Measurements from ENCODE around the gene EPHA3.

EPHA3 gene

DNA sequence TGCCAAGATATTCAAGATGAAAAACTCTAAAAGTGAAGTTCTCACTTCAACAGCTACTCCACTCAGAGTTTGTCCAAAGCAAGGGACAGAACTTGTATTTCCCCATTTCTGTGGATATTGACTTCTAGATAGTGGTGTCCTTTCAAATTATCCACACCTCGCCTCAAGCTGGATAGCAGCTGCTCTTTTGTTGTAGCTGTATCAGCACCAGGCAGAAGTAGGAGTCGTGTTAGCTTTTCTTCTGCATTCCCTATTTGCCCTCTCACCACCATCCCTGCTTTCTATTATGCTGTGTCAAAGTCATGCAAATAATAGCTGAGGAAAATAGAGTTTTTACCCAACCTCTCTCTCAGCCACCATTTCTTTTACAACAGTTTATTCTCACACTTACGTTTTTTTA is 303.8 kb downstream of the EPHA3 start:
- TF ChIP-seq, protein P1, sequence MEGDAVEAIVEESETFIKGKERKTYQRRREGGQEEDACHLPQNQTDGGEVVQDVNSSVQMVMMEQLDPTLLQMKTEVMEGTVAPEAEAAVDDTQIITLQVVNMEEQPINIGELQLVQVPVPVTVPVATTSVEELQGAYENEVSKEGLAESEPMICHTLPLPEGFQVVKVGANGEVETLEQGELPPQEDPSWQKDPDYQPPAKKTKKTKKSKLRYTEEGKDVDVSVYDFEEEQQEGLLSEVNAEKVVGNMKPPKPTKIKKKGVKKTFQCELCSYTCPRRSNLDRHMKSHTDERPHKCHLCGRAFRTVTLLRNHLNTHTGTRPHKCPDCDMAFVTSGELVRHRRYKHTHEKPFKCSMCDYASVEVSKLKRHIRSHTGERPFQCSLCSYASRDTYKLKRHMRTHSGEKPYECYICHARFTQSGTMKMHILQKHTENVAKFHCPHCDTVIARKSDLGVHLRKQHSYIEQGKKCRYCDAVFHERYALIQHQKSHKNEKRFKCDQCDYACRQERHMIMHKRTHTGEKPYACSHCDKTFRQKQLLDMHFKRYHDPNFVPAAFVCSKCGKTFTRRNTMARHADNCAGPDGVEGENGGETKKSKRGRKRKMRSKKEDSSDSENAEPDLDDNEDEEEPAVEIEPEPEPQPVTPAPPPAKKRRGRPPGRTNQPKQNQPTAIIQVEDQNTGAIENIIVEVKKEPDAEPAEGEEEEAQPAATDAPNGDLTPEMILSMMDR (IDR thresholded peaks at IDR 0.05), result no peak
- Mint-ChIP-seq H3K4me3 (no peak overlapping the region), H3K9me3 (no peaks in the 10 kb centered on the region), H3K4me1 (peaks cover 51% of the 10 kb centered on the region), H3K27me3 (ENCODE audit: low read depth, poor library complexity) (no peaks in the 10 kb centered on the region), H3K27ac (no peak overlapping the region), H3K36me3 (ENCODE audit: low read depth) (no peaks in the 10 kb centered on the region)
- no peak for DNase-seq

DNA sequence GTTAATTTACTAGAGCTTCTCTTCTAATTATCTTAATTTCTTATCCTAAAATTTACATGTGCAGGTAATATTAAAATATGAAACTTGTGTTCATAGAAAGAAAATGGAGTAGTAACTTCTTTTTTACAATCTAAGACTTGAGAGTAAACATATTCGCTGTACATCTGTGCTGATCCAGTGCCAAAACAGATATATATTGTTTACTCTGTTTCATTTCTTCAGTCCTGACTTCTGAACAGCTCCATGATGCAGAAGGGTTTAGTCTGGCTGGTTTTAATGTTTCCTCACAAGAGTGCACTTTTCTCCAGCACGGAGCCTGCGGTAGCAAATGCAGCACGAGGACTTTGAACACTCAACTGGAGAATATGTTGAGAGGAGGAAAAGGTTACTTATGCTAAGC is 306.8 kb downstream of the EPHA3 start:
- Mint-ChIP-seq H3K27ac (peak overlapping the region; percentile 36), H3K27me3 (ENCODE audit: low read depth, poor library complexity) (no peaks in the 10 kb centered on the region), H3K36me3 (ENCODE audit: low read depth) (no peaks in the 10 kb centered on the region), H3K4me3 (no peak overlapping the region), H3K4me1 (peaks cover 20% of the 10 kb centered on the region), H3K9me3 (no peaks in the 10 kb centered on the region)
- TF ChIP-seq, protein P1 (IDR thresholded peaks at IDR 0.05), result no peak
- no peak for DNase-seq

DNA sequence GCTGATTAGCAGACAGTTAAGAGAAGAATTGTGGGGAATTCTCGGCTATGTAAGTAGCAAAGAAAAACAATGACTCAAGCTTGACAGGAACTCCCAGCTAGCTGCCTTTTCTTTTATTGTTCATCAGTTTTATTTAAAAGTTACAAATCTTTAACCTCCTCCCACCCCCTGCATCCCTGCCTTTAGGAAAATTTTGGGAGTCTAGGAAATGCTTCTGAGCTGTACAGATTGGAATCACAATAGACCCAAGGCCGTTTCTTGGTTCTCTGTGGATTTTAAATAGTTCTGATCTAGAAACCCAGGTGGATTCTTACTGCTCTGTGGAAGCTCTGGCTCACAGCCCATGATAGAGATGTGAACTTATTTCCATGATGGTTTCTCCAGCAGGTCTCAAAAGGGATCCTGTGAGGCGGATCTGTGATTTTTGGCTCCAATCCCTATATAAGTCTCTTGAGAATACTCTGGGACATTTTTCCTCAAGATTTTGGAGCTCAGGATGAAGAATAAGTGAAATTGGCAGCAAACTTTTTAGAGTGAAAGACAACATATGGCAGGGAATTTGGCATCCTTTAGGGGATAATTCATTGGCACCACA is 312.3 kb downstream of the EPHA3 start:
- TF ChIP-seq, protein P1 (IDR thresholded peaks at IDR 0.05), result no peak
- no peaks in the 10 kb centered on the region for H3K36me3 Mint-ChIP-seq (ENCODE audit: low read depth)
- no peak overlapping the region for H3K27ac Mint-ChIP-seq
- no peak overlapping the region for H3K4me3 Mint-ChIP-seq
- DNase-seq, result no peak
- H3K9me3 Mint-ChIP-seq, result no peaks in the 10 kb centered on the region
- no peaks in the 10 kb centered on the region for H3K27me3 Mint-ChIP-seq (ENCODE audit: low read depth, poor library complexity)
- H3K4me1 Mint-ChIP-seq, result no peaks in the 10 kb centered on the region

DNA sequence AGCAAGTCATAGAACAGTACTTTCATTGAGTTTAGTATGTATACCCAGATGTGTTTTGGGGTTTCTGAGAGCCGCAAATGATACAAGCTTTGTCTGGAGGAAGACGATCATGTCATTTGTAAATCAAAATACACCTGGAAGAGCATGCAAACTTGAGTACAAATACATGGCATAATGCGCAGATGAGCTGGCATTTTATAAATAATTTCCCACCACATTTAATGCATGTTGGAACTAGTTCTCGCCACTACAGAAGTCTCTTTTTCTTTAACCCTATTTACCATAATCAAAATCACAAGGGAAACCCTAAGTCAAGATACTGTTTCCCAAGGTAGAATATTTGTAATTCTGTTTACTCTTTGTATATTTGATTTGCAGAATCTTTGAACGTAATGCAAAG is 318.6 kb downstream of the EPHA3 start:
- TF ChIP-seq, protein P1 (IDR thresholded peaks at IDR 0.05), result no peak
- no peak overlapping the region for H3K27ac Mint-ChIP-seq
- H3K4me1 Mint-ChIP-seq, result no peaks in the 10 kb centered on the region
- no peak overlapping the region for H3K4me3 Mint-ChIP-seq
- no peaks in the 10 kb centered on the region for H3K27me3 Mint-ChIP-seq (ENCODE audit: low read depth, poor library complexity)
- DNase-seq, result no peak
- no peaks in the 10 kb centered on the region for H3K36me3 Mint-ChIP-seq (ENCODE audit: low read depth)
- H3K9me3 Mint-ChIP-seq, result no peaks in the 10 kb centered on the region

DNA sequence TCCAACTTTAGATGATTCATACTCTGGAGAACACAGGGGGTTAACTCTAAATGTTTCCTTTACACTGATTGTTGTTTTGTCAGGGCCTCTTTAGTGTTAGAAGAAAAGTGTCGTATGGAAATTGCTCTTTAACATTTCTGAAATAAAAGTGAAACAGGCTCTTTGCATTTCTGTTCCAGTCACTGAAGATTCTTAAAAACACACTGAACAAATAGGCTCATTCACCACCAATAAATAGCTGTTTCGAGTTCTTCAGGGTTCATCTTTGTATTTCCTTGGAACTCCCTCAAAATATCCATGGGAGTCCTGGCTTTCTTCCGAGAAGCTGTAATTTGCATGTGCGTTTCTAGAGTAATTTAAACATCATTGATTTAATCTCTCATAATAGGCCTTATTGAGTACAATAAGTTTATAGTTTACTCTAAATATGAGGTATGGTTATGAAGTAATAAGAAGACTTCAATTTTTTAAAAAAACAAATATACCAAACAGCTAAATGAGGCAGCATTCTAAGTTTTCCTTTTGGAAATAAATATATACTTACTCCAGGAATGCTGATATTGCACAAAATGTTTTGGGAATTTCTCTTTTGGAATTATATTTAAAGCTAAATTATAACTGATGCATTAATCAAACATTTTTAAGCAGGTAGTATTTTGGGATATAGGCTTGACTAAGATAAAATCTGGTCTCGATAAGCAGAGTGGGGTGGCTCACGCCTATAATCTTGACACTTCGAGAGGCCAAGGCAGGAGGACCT is 327.4 kb downstream of the EPHA3 start:
- H3K4me3 Mint-ChIP-seq, result no peak overlapping the region
- peaks cover 5% of the 10 kb centered on the region for H3K4me1 Mint-ChIP-seq
- DNase-seq, result no peak
- TF ChIP-seq, protein P1 (IDR thresholded peaks at IDR 0.05), result no peak
- H3K27ac Mint-ChIP-seq, result no peak overlapping the region
- H3K27me3 Mint-ChIP-seq (ENCODE audit: low read depth, poor library complexity), result no peaks in the 10 kb centered on the region
- no peaks in the 10 kb centered on the region for H3K9me3 Mint-ChIP-seq
- H3K36me3 Mint-ChIP-seq (ENCODE audit: low read depth), result no peaks in the 10 kb centered on the region

DNA sequence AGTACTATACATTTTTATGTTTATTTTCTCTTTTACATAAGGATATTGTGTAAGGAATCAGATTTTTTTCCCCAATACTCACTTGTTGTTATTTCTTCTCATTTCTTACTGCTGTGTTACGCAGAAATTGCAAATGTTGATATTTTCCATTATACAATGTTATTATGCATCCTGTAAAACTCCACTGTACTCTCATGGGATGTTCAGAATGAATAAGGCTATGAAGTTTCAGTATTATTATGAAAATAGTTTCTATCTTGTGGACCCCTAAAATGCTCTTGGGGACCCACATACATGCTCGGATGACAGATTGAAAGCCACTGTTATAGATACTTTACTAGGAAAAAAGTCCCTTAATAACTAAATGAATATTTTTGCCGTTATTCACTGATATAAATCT is 329.4 kb downstream of the EPHA3 start:
- DNase-seq, result no peak
- peaks cover 5% of the 10 kb centered on the region for H3K4me1 Mint-ChIP-seq
- no peaks in the 10 kb centered on the region for H3K27me3 Mint-ChIP-seq (ENCODE audit: low read depth, poor library complexity)
- H3K27ac Mint-ChIP-seq, result no peak overlapping the region
- no peak overlapping the region for H3K4me3 Mint-ChIP-seq
- no peaks in the 10 kb centered on the region for H3K36me3 Mint-ChIP-seq (ENCODE audit: low read depth)
- H3K9me3 Mint-ChIP-seq, result no peaks in the 10 kb centered on the region
- TF ChIP-seq, protein P1 (IDR thresholded peaks at IDR 0.05), result no peak
